ENCODE data around the gene NCOR2.

The NCOR2 gene

GRCh38 chr12:124525927-124526692, 41.3 kb downstream of the NCOR2 start:
- DNase-seq (ENCODE audit: low spot score) = no peak

GRCh38 chr12:124525455-124525854, 42.0 kb downstream of the NCOR2 start:
- DNase-seq (ENCODE audit: low spot score) = no peak

- no peak for DNase-seq (ENCODE audit: low spot score)
Measured at GRCh38 chr12:124524231-124524925, 43.0 kb downstream of the NCOR2 start.

- no peak for DNase-seq (ENCODE audit: low spot score)
Measured at GRCh38 chr12:124523071-124523470, 44.3 kb downstream of the NCOR2 start.

- no peak for DNase-seq (ENCODE audit: low spot score)
Measured at GRCh38 chr12:124520907-124521306, 46.5 kb downstream of the NCOR2 start.

- DNase-seq (ENCODE audit: low spot score) = peak; percentile 82
Measured at GRCh38 chr12:124520265-124520701, 47.1 kb downstream of the NCOR2 start.

GRCh38 chr12:124519746-124520145, 47.7 kb downstream of the NCOR2 start:
- DNase-seq (ENCODE audit: low spot score) = no peak

- DNase-seq (ENCODE audit: low spot score) = peak; percentile 98
Measured at GRCh38 chr12:124518051-124518932, 49.1 kb downstream of the NCOR2 start.
